ENCODE measurements around the gene BPI. TPM values are rescaled to one million over a fixed set of nuclear protein-coding genes. Genes with fewer than 3 reads are reported as not detected.
A peak's percentile ranks its signal among the peaks of the same experiment; 100 is the strongest.
"Not testable (repeated sequence)": the region's sequence is repeated elsewhere in the genome, so short reads cannot be mapped to it uniquely, and the experiment has no call there.

Gene BPI
- total RNA-seq, 1 experiment from 2014 or later = not detected

GRCh38 chr20:38338849-38339520 lies 35.0 kb downstream of the BPI start:
- Histone ChIP-seq H2BK120ac (ENCODE audit: low read depth, low read length, poor library complexity, severe bottlenecking) (no peak overlapping the region), H3K4me1 (ENCODE audit: insufficient read depth, low read length) (peaks cover 8% of the 10 kb centered on the region; the same call in 1 of the 2 replicates), H3K27ac (ENCODE audit: insufficient read length, low read depth, low read length) (no peak overlapping the region), H3K23ac (ENCODE audit: insufficient read length, low read depth, low read length) (no peak overlapping the region), H3K9ac (ENCODE audit: extremely low read depth, insufficient read length, low read length) (no peak overlapping the region), H2BK12ac (ENCODE audit: insufficient read length, low read depth, low read length) (no peak overlapping the region), H4K91ac (ENCODE audit: insufficient read length, low read depth, low read length) (no peak overlapping the region), H3K79me1 (ENCODE audit: insufficient read depth, low read depth, low read length, poor library complexity, severe bottlenecking) (no peaks in the 10 kb centered on the region), H3K14ac (ENCODE audit: insufficient read depth, low read length) (no peak overlapping the region), H3K23me2 (ENCODE audit: insufficient read length, low read depth, low read length, poor library complexity, severe bottlenecking) (no peaks in the 10 kb centered on the region), H4K8ac (replicated peaks; ENCODE audit: insufficient read length, low read depth, low read length) (no peak overlapping the region), H2BK5ac (ENCODE audit: insufficient read length, low read length) (no peak overlapping the region), H4K20me1 (ENCODE audit: control insufficient read depth, insufficient read depth, insufficient read length) (no peaks in the 10 kb centered on the region), H3K27me3 (ENCODE audit: insufficient read depth, low read length) (no peaks in the 10 kb centered on the region; the same call in 1 of the 2 replicates), H3K18ac (ENCODE audit: insufficient read length, low read depth, low read length) (no peak overlapping the region), H3T11ph (ENCODE audit: low read length) (no peak overlapping the region), H3K56ac (ENCODE audit: insufficient read length, low read depth, low read length) (no peak overlapping the region), H2AFZ (ENCODE audit: low read length) (no peak overlapping the region), H3K9me3 (ENCODE audit: control insufficient read depth, low read depth, low read length) (no peaks in the 10 kb centered on the region), H2BK15ac (ENCODE audit: low read depth, low read length) (no peak overlapping the region), H2BK20ac (ENCODE audit: low read depth, low read length, poor library complexity, severe bottlenecking) (no peak overlapping the region), H3K79me2 (ENCODE audit: insufficient read depth, low read length) (no peaks in the 10 kb centered on the region), H3K4me2 (ENCODE audit: insufficient read depth, insufficient read length, low read length) (no peak overlapping the region), H3K4ac (ENCODE audit: low read depth, low read length) (no peak overlapping the region), H2AK5ac (ENCODE audit: insufficient read length, low read length) (no peak overlapping the region), H4K5ac (ENCODE audit: insufficient read length, low read depth, low read length) (no peak overlapping the region)
- peaks cover 5 to 6% of the 10 kb centered on the region in 2 experiments for H3K9me3 Mint-ChIP-seq
- TF ChIP-seq CTCF (conservative IDR thresholded peaks at IDR 0.05) = peak; percentile 69
- H3K4me1 Mint-ChIP-seq = peaks cover 50 to 57% of the 10 kb centered on the region in 2 experiments
- H3K4me3 Mint-ChIP-seq = no peak overlapping the region
- peak overlapping the region in 2 of 3 experiments; percentile 16 to 49; a peak in 2 of 7 replicates for H3K27ac Mint-ChIP-seq
- H3K36me3 Mint-ChIP-seq (ENCODE audit: insufficient read depth in 1 of 3, low read depth in 3 of 3) = peaks cover 2 to 6% (median 5%) of the 10 kb centered on the region in 3 experiments; a peak in 5 of 7 replicates
- no CpG with 5 or more reads among the region's 7 CpGs for WGBS (ENCODE audit: extremely low coverage, insufficient read length, low lambda C conversion rate)
- DNase-seq = peak; percentile 73
- H3K27me3 Mint-ChIP-seq (ENCODE audit: low read depth) = peaks cover 6% of the 10 kb centered on the region

- not testable (repeated sequence) for H3K4me2 ChIP-seq (ENCODE audit: insufficient read depth, insufficient read length, low read length); DNase-seq; H3K18ac ChIP-seq (ENCODE audit: insufficient read length, low read depth, low read length); H3K14ac ChIP-seq (ENCODE audit: insufficient read depth, low read length); H4K91ac ChIP-seq (ENCODE audit: insufficient read length, low read depth, low read length); H2AFZ ChIP-seq (ENCODE audit: low read length); H4K8ac ChIP-seq (replicated peaks; ENCODE audit: insufficient read length, low read depth, low read length); H3K27ac ChIP-seq (ENCODE audit: insufficient read length, low read depth, low read length); H3K23ac ChIP-seq (ENCODE audit: insufficient read length, low read depth, low read length); H3K4me1 ChIP-seq (ENCODE audit: insufficient read depth, low read length); H3K79me1 ChIP-seq (ENCODE audit: insufficient read depth, low read depth, low read length, poor library complexity, severe bottlenecking); H3K4me3 Mint-ChIP-seq; H2BK20ac ChIP-seq (ENCODE audit: low read depth, low read length, poor library complexity, severe bottlenecking); H2AK5ac ChIP-seq (ENCODE audit: insufficient read length, low read length); H2BK12ac ChIP-seq (ENCODE audit: insufficient read length, low read depth, low read length); H3K9ac ChIP-seq (ENCODE audit: extremely low read depth, insufficient read length, low read length); H3K36me3 Mint-ChIP-seq (ENCODE audit: insufficient read depth in 1 of 3, low read depth in 3 of 3); H3K4ac ChIP-seq (ENCODE audit: low read depth, low read length); H3K23me2 ChIP-seq (ENCODE audit: insufficient read length, low read depth, low read length, poor library complexity, severe bottlenecking); H3K79me2 ChIP-seq (ENCODE audit: insufficient read depth, low read length); H2BK5ac ChIP-seq (ENCODE audit: insufficient read length, low read length); H2BK15ac ChIP-seq (ENCODE audit: low read depth, low read length); H3K56ac ChIP-seq (ENCODE audit: insufficient read length, low read depth, low read length); H3T11ph ChIP-seq (ENCODE audit: low read length); H2BK120ac ChIP-seq (ENCODE audit: low read depth, low read length, poor library complexity, severe bottlenecking); H3K27me3 ChIP-seq (ENCODE audit: insufficient read depth, low read length); H4K20me1 ChIP-seq (ENCODE audit: control insufficient read depth, insufficient read depth, insufficient read length); H3K27me3 Mint-ChIP-seq (ENCODE audit: low read depth); H4K5ac ChIP-seq (ENCODE audit: insufficient read length, low read depth, low read length); H3K9me3 Mint-ChIP-seq; H3K27ac Mint-ChIP-seq; H3K9me3 ChIP-seq (ENCODE audit: control insufficient read depth, low read depth, low read length)
- no CpG with 5 or more reads among the region's 8 CpGs for WGBS (ENCODE audit: extremely low coverage, insufficient read length, low lambda C conversion rate)
- peaks cover 55 to 62% of the 10 kb centered on the region in 2 experiments for H3K4me1 Mint-ChIP-seq
Observed at GRCh38 chr20:38339521-38339896, 35.6 kb downstream of the BPI start.
